Transverse colon (tissue), 4 donors: Measurements from ENCODE around the gene LCLAT1. TPM values are rescaled to one million over a fixed set of nuclear protein-coding genes. Genes with fewer than 3 reads are reported as not detected.

Source experiments
- DNase-seq: peaks from one replicate; pipeline ENCODE4 v3.0.0-alpha.2; 2019
- H3K27ac ChIP-seq, 4 donors: fragments of 200-600 bp; sonication (generic); 2 replicates each; pipeline ENCODE4 v1.5.1; 2016 to 2018; ENCODE audit warnings: inconsistent platforms in 4 of 4
- H3K27me3 ChIP-seq: fragments of 200-600 bp; sonication (generic); 2 replicates; pipeline ENCODE4 v1.5.1; 2017; ENCODE audit warnings: inconsistent platforms
- H3K36me3 ChIP-seq, 4 donors: fragments of 200-600 bp; sonication (generic); 2 replicates each; pipeline ENCODE4 v1.5.1; 2017 to 2019; ENCODE audit warnings: inconsistent platforms in 4 of 4
- H3K4me1 ChIP-seq, 4 donors: fragments of 200-600 bp; sonication (generic); 2 replicates each; pipeline ENCODE4 v1.5.1; 2017 to 2020; ENCODE audit warnings: inconsistent platforms in 4 of 4
- H3K4me3 ChIP-seq, 4 donors: fragments of 200-600 bp; sonication (generic); 1 replicate in 1 of 4; 2 replicates in 3 of 4; pipeline versions ENCODE4 v1.5.1 to v1.6.1; 2017 to 2019; ENCODE audit warnings: inconsistent platforms in 4 of 4
- H3K9me3 ChIP-seq, 2 donors: fragments of 200-600 bp; sonication (generic); 2 replicates each; pipeline ENCODE4 v1.5.1; 2017 to 2019; ENCODE audit warnings: inconsistent platforms in 2 of 2
- EP300 ChIP-seq: sonication (generic); formaldehyde crosslinking; IDR thresholded peaks from one replicate; pipeline ENCODE4 v1.6.1; 2017; ENCODE audit warnings: antibody characterized with exemption, low read depth
- POLR2A ChIP-seq: fragments of 450-650 bp; IDR thresholded peaks from one replicate; pipeline ENCODE4 v1.6.1; 2016; ENCODE audit warnings: antibody characterized with exemption, mild to moderate bottlenecking, moderate library complexity
- POLR2AphosphoS5 ChIP-seq, 3 donors: sonication (generic); formaldehyde crosslinking; IDR thresholded peaks; one replicate each; pipeline ENCODE4 v1.6.1; 2016; ENCODE audit warnings: antibody characterized with exemption in 3 of 3
- WGBS, 2 donors: methylation state at CpG; one replicate each; pipeline ENCODE4 v1.1.5; 2018; ENCODE audit warnings: low coverage in 1 of 2; 5-methylcytosine and 5-hydroxymethylcytosine counted together
- in situ Hi-C, 4 donors: fragments of 200-750 bp; cut with MboI; loops; one replicate each; pipeline versions ENCODE4 v1.15.0 to v1.15.1; 2017; ENCODE audit warnings: low sequenced_read_pairs in 3 of 4, low pct_ligation_motif_present in 1 of 4, low pct_unique_long_range_greater_than_20kb in 1 of 4
- intact Hi-C: fragments of 100-400 bp; cut with DNase I; formaldehyde crosslinking; loops from one replicate; pipeline ENCODE4 v1.15.1; 2023; ENCODE audit warnings: low total_unique reads
- total RNA-seq, 4 donors: library from RNA; depleted of rRNA; stranded (reverse); fragments of >200 nt; gene quantifications; one replicate each; pipeline ENCODE4 v1.1.0, GENCODE V29; 2016
- TF ChIP-seq, protein P1 (sequence below), 5 experiments: fragments of 200-600 bp in 3 of 5; fragments of 450-650 bp in 2 of 5; sonication (generic) in 3 of 5; IDR thresholded peaks; 1 replicate in 2 of 5; 2 replicates in 3 of 5; pipeline ENCODE4 v1.5.1; 2016 to 2017; ENCODE audit warnings: antibody characterized with exemption in 5 of 5, inconsistent platforms in 3 of 5, mild to moderate bottlenecking in 2 of 5, moderate library complexity in 1 of 5

The LCLAT1 gene
- total RNA-seq, 4 donors from 2014 or later = 10.9 to 26.5 (median 16.6) TPM

DNA sequence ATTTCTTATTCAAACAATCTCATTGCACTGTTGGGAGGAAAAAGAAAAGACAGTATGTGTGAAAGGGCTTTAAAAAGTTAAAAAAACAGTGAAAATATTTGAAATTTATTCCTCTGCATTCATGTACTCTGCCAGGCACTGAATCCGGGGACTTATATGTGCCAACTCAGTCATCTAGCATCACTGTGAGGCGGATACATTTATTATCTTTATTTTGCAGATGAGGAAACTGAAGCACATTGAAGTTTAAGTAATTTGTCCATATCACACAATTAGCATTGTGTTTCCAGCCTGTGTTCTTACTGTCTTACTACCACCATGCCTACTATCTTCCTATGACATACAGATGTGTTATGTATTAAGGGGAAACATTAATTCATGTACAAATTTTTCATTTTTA is 1.8 kb downstream of the LCLAT1 start:
- in situ Hi-C loops = loop anchor here in 1 of 4 donors (25.0 kb wide), 1 partner anchor 212 kb away; the partner anchor contains the start of gene LBH
- Histone ChIP-seq H3K36me3 (no peaks in the 10 kb centered on the region), H3K4me3 (no peak overlapping the region), H3K27ac (peak overlapping the region in 2 of 4 donors; percentile 81 to 84), H3K4me1 (peaks cover 0 to 39% (median 32%) of the 10 kb centered on the region in 4 donors), H3K27me3 (no peaks in the 10 kb centered on the region), H3K9me3 (no peaks in the 10 kb centered on the region)
- DNase-seq = no peak
- 83 to 86% methylated on average over 2 of the region's 2 CpGs for WGBS, 2 donors
- intact Hi-C loops = no loop called here
- no peak for TF ChIP-seq POLR2AphosphoS5 (IDR thresholded peaks at IDR 0.05)

DNA sequence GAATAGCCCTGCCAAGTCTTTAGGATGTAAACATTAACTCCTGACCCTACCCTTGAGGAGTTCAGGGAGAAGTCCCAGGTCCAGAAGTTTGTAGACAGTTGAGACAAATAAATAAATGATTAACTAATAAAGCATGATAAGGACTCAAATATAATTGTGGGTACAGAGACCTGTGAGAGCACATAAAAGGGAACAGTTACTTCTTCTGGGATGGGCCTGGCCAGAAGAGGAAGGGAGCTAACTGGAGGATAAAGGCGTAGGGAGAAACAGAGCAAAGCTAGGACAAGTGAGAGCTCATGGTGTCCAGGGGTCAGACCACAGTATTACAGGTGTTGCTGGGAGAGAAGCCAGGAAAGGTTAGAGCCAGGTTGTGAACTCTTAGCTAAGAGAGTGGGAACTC is 3.0 kb downstream of the LCLAT1 start:
- TF ChIP-seq POLR2A (no peak), POLR2AphosphoS5 (IDR thresholded peaks at IDR 0.05) (no peak), EP300 (no peak)
- TF ChIP-seq, protein P1, sequence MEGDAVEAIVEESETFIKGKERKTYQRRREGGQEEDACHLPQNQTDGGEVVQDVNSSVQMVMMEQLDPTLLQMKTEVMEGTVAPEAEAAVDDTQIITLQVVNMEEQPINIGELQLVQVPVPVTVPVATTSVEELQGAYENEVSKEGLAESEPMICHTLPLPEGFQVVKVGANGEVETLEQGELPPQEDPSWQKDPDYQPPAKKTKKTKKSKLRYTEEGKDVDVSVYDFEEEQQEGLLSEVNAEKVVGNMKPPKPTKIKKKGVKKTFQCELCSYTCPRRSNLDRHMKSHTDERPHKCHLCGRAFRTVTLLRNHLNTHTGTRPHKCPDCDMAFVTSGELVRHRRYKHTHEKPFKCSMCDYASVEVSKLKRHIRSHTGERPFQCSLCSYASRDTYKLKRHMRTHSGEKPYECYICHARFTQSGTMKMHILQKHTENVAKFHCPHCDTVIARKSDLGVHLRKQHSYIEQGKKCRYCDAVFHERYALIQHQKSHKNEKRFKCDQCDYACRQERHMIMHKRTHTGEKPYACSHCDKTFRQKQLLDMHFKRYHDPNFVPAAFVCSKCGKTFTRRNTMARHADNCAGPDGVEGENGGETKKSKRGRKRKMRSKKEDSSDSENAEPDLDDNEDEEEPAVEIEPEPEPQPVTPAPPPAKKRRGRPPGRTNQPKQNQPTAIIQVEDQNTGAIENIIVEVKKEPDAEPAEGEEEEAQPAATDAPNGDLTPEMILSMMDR (IDR thresholded peaks at IDR 0.05) = no peak
- Histone ChIP-seq H3K4me1 (peaks cover 0 to 44% (median 38%) of the 10 kb centered on the region in 4 donors), H3K36me3 (no peaks in the 10 kb centered on the region), H3K27ac (no peak overlapping the region), H3K4me3 (no peak overlapping the region), H3K27me3 (no peaks in the 10 kb centered on the region), H3K9me3 (no peaks in the 10 kb centered on the region)
- WGBS, 2 donors = 58 to 75% methylated on average over 1 of the region's 1 CpG
- intact Hi-C loops = no loop called here
- in situ Hi-C loops = no loop called here
- DNase-seq = no peak

DNA sequence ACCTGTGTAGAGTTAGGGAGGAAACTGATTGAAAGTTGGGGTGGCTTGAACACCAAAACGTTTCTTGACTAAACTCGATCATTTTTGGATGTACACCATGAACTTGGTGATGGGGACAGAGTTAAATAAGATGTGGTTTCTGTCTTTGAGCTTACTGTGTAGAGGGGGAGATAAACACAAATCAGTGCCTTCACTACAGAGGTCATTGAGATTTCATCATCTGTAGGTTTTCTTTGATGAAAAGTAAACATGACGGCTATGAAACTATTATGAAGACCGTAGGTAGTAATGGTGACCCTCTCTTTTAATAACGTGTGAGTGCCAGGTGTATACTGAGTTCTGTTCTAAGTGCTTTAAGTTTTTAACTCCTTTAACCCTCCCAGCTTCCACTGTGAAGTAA is 6.5 kb downstream of the LCLAT1 start:
- no peak overlapping the region for H3K4me3 ChIP-seq
- peaks cover 3 to 37% (median 31%) of the 10 kb centered on the region in 4 donors for H3K4me1 ChIP-seq
- TF ChIP-seq EP300 = no peak
- TF ChIP-seq, protein P1 (IDR thresholded peaks at IDR 0.05) = no peak
- TF ChIP-seq POLR2AphosphoS5 (IDR thresholded peaks at IDR 0.05) = no peak
- TF ChIP-seq POLR2A = no peak
- in situ Hi-C loops (no loop called here), intact Hi-C loops (no loop called here)
- DNase-seq = no peak
- no peak overlapping the region for H3K27ac ChIP-seq
- H3K36me3 ChIP-seq = no peaks in the 10 kb centered on the region
- H3K9me3 ChIP-seq = no peaks in the 10 kb centered on the region
- H3K27me3 ChIP-seq = no peaks in the 10 kb centered on the region
- 78 to 86% methylated on average over 5 of the region's 5 CpGs for WGBS, 2 donors

DNA sequence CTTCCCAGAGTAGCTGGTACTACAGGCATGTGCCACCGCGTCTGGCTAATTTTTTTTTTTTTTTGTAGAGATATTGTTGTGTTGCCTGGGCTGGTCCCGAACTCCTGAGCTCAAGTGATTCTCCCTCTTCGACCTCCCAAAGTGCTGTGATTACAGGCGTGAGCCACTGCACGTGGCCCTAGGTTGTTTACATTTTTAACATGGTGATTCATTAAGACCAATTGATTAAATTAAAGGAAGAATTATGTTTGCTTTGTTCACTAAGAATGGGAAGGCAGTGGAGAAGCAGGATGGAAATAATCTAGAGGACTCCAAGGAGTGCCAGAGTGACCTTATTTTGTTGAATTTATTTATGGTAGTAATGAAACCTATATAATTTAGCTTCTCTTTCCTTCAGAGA is 7.5 kb downstream of the LCLAT1 start:
- Histone ChIP-seq H3K36me3 (no peaks in the 10 kb centered on the region), H3K4me3 (no peak overlapping the region), H3K27me3 (no peaks in the 10 kb centered on the region), H3K27ac (peak overlapping the region; percentile 27 to 60 (median 48)), H3K9me3 (no peaks in the 10 kb centered on the region), H3K4me1 (peaks cover 3 to 31% (median 22%) of the 10 kb centered on the region in 4 donors)
- no peak for TF ChIP-seq EP300
- TF ChIP-seq POLR2A = no peak
- no peak for TF ChIP-seq POLR2AphosphoS5 (IDR thresholded peaks at IDR 0.05)
- TF ChIP-seq, protein P1 (IDR thresholded peaks at IDR 0.05) = no peak
- 82 to 83% methylated on average over 6 of the region's 6 CpGs for WGBS, 2 donors
- intact Hi-C loops (no loop called here), in situ Hi-C loops (no loop called here)
- DNase-seq = no peak
